ENCODE results near the gene DPP6. TPM values are rescaled to one million over a fixed set of nuclear protein-coding genes. Genes with fewer than 3 reads are reported as not detected.

DPP6 gene
- total RNA-seq, 1 experiment from 2014 or later: not detected

- Histone ChIP-seq H3K27me3 (no peaks in the 10 kb centered on the region), H3K4me3 (no peak overlapping the region), H3K9me3 (no peaks in the 10 kb centered on the region), H3K36me3 (no peaks in the 10 kb centered on the region)
- DNase-seq: no peak
Measured at GRCh38 chr7:154844955-154845354, 792.8 kb downstream of the DPP6 start.

- Histone ChIP-seq H3K9me3 (no peaks in the 10 kb centered on the region), H3K36me3 (no peaks in the 10 kb centered on the region), H3K4me3 (no peak overlapping the region), H3K27me3 (no peaks in the 10 kb centered on the region)
- DNase-seq: no peak
Measured at GRCh38 chr7:154848464-154848863, 796.3 kb downstream of the DPP6 start.

- H3K36me3 ChIP-seq: no peaks in the 10 kb centered on the region
- no peaks in the 10 kb centered on the region for H3K9me3 ChIP-seq
- no peaks in the 10 kb centered on the region for H3K27me3 ChIP-seq
- DNase-seq: no peak
- H3K4me3 ChIP-seq: no peak overlapping the region
Measured at GRCh38 chr7:154852205-154852604, 800.0 kb downstream of the DPP6 start.

- DNase-seq: no peak
- Histone ChIP-seq H3K36me3 (no peaks in the 10 kb centered on the region), H3K9me3 (no peaks in the 10 kb centered on the region), H3K4me3 (no peak overlapping the region), H3K27me3 (no peaks in the 10 kb centered on the region)
Measured at GRCh38 chr7:154853063-154853726, 801.0 kb downstream of the DPP6 start.

- Histone ChIP-seq H3K4me3 (no peak overlapping the region), H3K27me3 (no peaks in the 10 kb centered on the region), H3K36me3 (no peaks in the 10 kb centered on the region), H3K9me3 (no peaks in the 10 kb centered on the region)
- DNase-seq: peak; percentile 6
Measured at GRCh38 chr7:154853727-154854095, 801.5 kb downstream of the DPP6 start.

GRCh38 chr7:154854836-154855235 is 802.6 kb downstream of the DPP6 start:
- Histone ChIP-seq H3K36me3 (no peaks in the 10 kb centered on the region), H3K4me3 (no peak overlapping the region), H3K9me3 (no peaks in the 10 kb centered on the region), H3K27me3 (no peaks in the 10 kb centered on the region)
- DNase-seq: no peak

GRCh38 chr7:154855366-154855765 is 803.2 kb downstream of the DPP6 start:
- Histone ChIP-seq H3K36me3 (no peaks in the 10 kb centered on the region), H3K27me3 (no peaks in the 10 kb centered on the region), H3K9me3 (no peaks in the 10 kb centered on the region)

GRCh38 chr7:154856733-154857132 is 804.5 kb downstream of the DPP6 start:
- DNase-seq: no peak
- Histone ChIP-seq H3K27me3 (no peaks in the 10 kb centered on the region), H3K4me3 (no peak overlapping the region), H3K9me3 (no peaks in the 10 kb centered on the region), H3K36me3 (no peaks in the 10 kb centered on the region)

More at GRCh38 chr7:154855366-154855765, 803.2 kb downstream of the DPP6 start:
- no peak for DNase-seq
- H3K4me3 ChIP-seq: no peak overlapping the region

- no peaks in the 10 kb centered on the region for H3K9me3 ChIP-seq
- H3K27me3 ChIP-seq: no peaks in the 10 kb centered on the region
- no peaks in the 10 kb centered on the region for H3K36me3 ChIP-seq
- H3K4me3 ChIP-seq: no peak overlapping the region
- no peak for DNase-seq
Measured at GRCh38 chr7:154857240-154857639, 805.0 kb downstream of the DPP6 start.

GRCh38 chr7:154857728-154858681 is 805.8 kb downstream of the DPP6 start:
- no peak overlapping the region for H3K4me3 ChIP-seq

GRCh38 chr7:154858836-154859537 is 806.8 kb downstream of the DPP6 start:
- no peak for DNase-seq
- Histone ChIP-seq H3K4me3 (no peak overlapping the region), H3K27me3 (no peaks in the 10 kb centered on the region), H3K36me3 (no peaks in the 10 kb centered on the region), H3K9me3 (no peaks in the 10 kb centered on the region)

More at GRCh38 chr7:154857728-154858681, 805.8 kb downstream of the DPP6 start:
- H3K36me3 ChIP-seq: no peaks in the 10 kb centered on the region
- H3K9me3 ChIP-seq: no peaks in the 10 kb centered on the region
- H3K27me3 ChIP-seq: no peaks in the 10 kb centered on the region
- DNase-seq: no peak

GRCh38 chr7:154859747-154860620 is 807.8 kb downstream of the DPP6 start:
- Histone ChIP-seq H3K36me3 (no peaks in the 10 kb centered on the region), H3K4me3 (no peak overlapping the region), H3K9me3 (no peaks in the 10 kb centered on the region), H3K27me3 (no peaks in the 10 kb centered on the region)
- no peak for DNase-seq

- Histone ChIP-seq H3K9me3 (no peaks in the 10 kb centered on the region), H3K4me3 (no peak overlapping the region), H3K27me3 (no peaks in the 10 kb centered on the region), H3K36me3 (no peaks in the 10 kb centered on the region)
- DNase-seq: no peak
Measured at GRCh38 chr7:154860621-154861375, 808.6 kb downstream of the DPP6 start.

GRCh38 chr7:154861589-154861988 is 809.4 kb downstream of the DPP6 start:
- DNase-seq: no peak
- Histone ChIP-seq H3K36me3 (no peaks in the 10 kb centered on the region), H3K27me3 (no peaks in the 10 kb centered on the region), H3K4me3 (no peak overlapping the region), H3K9me3 (no peaks in the 10 kb centered on the region)

- no peaks in the 10 kb centered on the region for H3K36me3 ChIP-seq
Measured at GRCh38 chr7:154862153-154862791, 810.1 kb downstream of the DPP6 start.

More at GRCh38 chr7:154862153-154862791, 810.1 kb downstream of the DPP6 start:
- no peak for DNase-seq
- Histone ChIP-seq H3K4me3 (no peak overlapping the region), H3K9me3 (no peaks in the 10 kb centered on the region), H3K27me3 (no peaks in the 10 kb centered on the region)
